Measurements from ENCODE around the gene ZFHX3.

ZFHX3 gene

GRCh38 chr16:72946474-72947194 is 101.3 kb downstream of the ZFHX3 start:
- DNase-seq, result no peak

GRCh38 chr16:72946063-72946462 is 101.9 kb downstream of the ZFHX3 start:
- no peak for DNase-seq

- no peak for DNase-seq
These were observed 102.3 kb downstream of the ZFHX3 start for GRCh38 chr16:72945611-72946010.

- no peak for DNase-seq
These were observed 103.0 kb downstream of the ZFHX3 start for GRCh38 chr16:72944757-72945485.

GRCh38 chr16:72942021-72942420 is 105.9 kb downstream of the ZFHX3 start:
- DNase-seq, result no peak

GRCh38 chr16:72940886-72941285 is 107.0 kb downstream of the ZFHX3 start:
- DNase-seq, result no peak

GRCh38 chr16:72939247-72939646 is 108.7 kb downstream of the ZFHX3 start:
- no peak for DNase-seq

- DNase-seq, result no peak
These were observed 109.1 kb downstream of the ZFHX3 start for GRCh38 chr16:72938795-72939164.

GRCh38 chr16:72937916-72938794 is 109.8 kb downstream of the ZFHX3 start:
- no peak for DNase-seq

GRCh38 chr16:72937360-72937759 is 110.6 kb downstream of the ZFHX3 start:
- DNase-seq, result no peak

- DNase-seq, result no peak
These were observed 111.5 kb downstream of the ZFHX3 start for GRCh38 chr16:72936408-72936807.

GRCh38 chr16:72935896-72936295 is 112.0 kb downstream of the ZFHX3 start:
- DNase-seq, result no peak

GRCh38 chr16:72934636-72935403 is 113.1 kb downstream of the ZFHX3 start:
- no peak for DNase-seq

- DNase-seq, result no peak
These were observed 115.1 kb downstream of the ZFHX3 start for GRCh38 chr16:72932677-72933335.

GRCh38 chr16:72932050-72932449 is 115.9 kb downstream of the ZFHX3 start:
- no peak for DNase-seq

- no peak for DNase-seq
These were observed 117.5 kb downstream of the ZFHX3 start for GRCh38 chr16:72930396-72930795.

- no peak for DNase-seq
These were observed 119.6 kb downstream of the ZFHX3 start for GRCh38 chr16:72928090-72928981.

GRCh38 chr16:72927199-72928089 is 120.5 kb downstream of the ZFHX3 start:
- no peak for DNase-seq

GRCh38 chr16:72926177-72927070 is 121.5 kb downstream of the ZFHX3 start:
- no peak for DNase-seq
